OCI-M2 (cell line): ENCODE results near the gene ZBTB43.
"Not testable (repeated sequence)": the region's sequence is repeated elsewhere in the genome, so short reads cannot be mapped to it uniquely, and the experiment has no call there.

Experiments used
- DNase-seq: peaks from one replicate; lab custom pipeline; 2025; ENCODE audit not compliant: unreplicated experiment; lab: John Stamatoyannopoulos, UW

ZBTB43 gene

DNA sequence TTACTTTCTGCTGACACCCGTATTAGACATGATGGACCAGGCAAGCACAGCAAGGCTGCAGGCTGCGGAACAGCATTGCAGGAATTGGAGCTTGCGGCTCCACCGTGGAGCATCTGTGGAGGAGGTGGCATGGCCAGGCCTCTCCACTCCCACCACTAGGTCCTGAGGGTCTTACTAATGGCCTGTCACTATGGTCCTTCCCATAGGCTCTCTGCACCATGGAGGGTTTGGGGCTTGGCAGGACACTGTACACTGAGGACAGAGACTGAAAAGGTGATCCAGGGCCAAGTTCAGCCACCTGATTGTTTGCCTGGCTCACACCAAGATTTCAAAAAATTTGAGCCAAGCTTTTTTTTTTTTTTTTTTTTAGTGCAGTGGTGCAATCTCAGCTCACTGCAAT, 14.3 kb upstream of the ZBTB43 start:
- no peak for DNase-seq

DNA sequence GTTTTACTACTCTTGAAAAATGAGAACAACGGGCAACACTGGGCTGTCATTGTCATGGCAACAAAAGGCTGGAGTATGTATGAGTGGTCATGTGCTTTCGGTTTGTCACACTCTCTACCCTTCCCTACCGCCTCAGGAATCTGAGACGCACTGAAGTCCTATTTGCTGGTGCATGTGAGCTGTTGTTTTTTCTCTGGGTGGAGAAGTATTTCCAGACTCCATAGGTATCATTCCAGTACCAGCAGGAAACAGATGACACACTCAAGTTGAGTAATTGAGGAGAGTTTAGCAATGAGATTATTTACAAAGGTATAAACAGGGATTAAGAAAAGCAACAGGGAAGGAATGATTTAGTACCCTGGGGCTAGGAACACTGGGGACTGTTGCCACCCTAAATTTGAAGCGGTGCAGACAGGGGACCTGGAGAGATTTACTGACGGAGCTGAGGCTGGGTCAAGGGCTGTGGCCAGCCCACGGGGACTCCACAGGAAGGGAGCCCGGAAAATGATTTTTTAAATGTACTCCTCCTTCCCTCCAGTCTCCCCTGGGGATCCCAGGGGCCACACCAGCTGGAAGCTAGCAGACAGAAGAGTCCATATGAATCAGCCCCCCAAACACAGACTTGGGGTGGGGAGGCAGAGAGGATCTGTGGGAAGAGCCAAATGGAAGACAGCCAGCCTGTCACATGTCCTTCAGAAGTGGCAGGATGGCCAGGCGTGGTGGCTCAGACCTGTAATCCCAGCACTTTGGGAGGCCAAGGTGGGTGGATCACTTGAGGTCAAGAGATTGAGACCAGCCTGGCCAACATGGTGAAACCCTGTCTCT, 13.2 kb upstream of the ZBTB43 start:
- no peak for DNase-seq

DNA sequence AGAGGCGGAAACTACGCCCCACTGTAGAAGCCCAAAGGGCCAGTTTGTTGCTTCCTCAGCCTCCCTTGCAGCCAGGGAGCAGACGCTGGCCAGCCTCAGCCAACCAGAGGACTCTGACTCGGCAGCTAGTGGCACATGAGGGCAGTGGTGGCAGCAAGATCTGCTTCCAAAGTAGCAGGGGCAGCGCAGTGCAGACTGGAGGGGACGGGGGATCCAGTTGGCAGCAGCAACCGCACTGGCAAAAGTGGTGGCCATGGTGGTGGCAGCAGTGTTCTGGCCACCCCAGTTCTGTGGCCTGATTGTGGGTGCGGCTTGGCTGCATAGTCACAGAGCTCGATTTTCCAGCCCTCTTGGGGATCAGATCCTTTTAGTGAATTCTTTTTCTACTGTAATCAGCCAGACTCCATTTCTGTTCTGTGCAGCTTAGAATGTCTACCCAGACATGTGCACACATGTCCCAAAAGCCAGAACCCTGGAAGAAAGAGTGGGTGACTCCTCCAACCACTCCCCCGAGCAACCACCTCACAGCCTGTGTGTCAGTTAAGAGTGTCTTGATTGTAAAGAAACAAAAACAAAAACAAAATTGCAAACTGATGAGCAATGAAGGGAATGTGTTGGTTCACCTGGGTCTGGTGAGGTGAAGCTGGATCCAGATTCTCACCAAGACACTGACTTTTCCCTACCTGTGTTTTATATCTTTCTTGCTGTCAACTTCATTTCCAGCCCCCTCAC, 11.0 kb upstream of the ZBTB43 start:
- no peak for DNase-seq

DNA sequence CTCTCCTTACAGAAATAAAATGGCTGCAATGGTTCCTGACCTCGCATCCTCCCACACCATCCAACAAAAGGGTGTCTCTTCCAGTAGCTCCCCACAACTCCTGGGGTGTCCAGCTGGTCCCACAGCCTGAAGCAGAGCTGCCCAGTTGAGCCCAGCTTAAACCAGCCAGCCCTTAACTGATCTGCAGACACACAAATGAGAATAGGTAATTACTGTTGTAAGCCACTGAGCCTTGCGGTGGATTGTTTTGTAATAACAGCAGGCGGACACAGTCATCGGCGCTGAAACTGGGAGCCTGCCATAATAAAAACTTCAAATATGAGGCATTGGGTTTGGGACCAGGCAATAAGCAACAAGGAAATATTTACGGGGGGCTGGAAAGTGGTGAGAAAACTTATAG, 10.4 kb upstream of the ZBTB43 start:
- no peak for DNase-seq

DNA sequence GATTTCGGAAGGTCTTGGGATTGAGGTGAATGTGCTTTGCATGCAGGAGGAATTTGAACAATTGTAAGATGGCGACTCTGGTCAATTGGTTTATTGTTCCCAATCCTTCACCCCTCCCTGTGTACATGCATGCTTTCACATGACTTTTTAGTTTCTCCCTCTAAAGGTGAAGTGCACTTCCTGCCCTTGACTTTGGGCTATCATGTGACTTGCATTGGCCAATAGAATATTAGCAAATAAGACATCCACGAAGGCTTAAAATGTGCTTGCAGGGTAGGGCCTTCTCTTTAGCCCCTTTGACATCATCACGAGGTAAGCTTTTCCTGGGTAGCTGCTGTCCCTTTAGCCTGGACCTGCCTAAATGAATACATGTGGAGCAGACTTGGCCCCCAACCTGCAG, 8.1 kb upstream of the ZBTB43 start:
- DNase-seq, result no peak

DNA sequence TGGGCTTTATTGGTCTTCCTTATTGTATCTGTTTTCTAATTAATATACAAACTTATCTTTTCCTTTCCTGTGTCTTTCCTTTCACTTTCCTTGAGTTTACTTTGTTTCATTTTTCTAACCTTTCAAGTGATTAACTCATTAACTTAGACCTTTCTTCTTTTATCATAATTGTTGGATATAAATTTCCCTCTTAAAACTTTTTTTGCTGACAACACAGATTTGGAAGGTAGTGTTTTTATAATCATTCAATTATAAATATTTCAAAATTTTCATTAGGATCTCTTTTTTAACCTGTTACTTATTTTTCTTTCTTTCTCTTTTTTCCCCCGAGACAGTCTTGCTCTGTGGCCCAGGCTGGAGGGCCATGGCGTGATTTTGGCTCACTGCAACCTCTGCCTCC, 6.9 kb upstream of the ZBTB43 start:
- DNase-seq, result no peak

DNA sequence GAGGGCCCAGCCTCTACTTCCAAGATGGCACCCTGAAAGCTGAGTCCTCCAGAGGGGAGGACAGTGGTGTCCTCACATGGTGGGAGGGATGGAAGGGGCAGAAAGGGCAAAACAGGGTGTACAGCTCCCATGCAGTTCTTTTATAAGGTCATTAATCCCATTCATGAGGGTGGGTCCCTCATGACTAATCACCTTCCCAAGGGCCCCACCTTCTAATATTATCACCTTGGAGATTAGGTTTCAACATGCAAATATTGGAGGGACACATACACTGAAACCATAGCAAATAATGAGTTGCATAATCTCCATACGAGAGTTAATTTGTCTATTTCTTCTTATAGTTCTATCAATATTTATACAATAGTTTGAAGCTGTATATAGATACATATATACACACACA, 5.8 kb upstream of the ZBTB43 start:
- no peak for DNase-seq

DNA sequence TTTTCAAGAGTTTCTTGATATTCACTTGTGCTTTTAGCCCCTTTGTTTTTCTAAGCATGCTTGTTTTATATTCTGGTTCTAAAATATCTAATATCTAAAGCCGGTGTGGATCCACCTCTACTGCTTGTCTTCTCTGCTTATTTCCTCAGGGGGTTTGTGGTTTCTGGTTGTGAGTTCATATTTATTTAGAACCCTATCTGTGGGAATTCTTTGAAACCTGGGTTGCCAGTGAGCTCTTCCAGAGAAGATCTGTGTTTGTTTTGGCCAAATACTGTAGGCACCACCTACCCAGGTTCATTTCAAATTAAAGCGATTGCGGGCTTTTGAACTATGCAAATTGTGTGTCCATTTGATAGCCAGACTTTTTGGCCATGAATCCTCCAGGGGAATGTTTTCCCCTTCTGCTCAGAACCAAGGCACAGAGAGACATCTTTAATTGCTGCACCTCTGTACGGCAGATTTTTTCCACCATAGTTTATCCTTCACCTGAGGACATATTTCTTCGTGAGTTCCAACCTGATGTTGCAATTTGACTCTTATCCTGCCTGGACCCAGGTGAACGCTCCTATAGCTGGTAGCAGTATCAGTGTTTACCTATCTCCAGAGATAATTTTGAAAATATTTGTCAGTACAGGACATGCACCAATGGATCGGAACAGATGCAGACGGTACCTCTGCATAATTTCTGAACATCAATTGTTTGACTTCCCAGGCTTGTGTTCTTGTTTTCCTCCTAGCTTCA, 2.4 kb upstream of the ZBTB43 start:
- no peak for DNase-seq

DNA sequence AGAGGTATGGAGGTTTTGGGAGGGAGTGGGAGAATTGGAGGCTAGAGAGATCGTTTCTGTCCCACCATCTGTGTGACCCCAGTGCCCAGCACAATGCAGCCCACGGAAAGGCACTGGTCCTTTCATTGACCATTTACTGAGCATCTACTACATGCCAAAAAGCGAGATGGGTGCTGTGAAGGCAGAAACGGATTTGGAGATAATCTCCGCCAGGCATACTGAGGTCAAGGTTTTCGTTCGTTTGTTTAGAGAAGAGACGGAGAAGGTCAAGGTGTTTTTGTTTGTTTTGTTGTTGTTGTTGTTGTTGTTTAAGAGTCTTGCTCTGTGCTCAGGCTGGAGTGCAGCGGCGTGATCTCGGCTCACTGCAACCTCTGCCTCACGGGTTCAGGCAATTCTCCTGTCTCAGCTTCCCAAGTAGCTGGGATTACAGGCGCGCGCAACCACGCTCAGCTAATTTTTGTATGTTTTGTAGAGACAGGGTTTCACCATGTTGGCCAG, 593 bp upstream of the ZBTB43 start:
- no peak for DNase-seq

DNA sequence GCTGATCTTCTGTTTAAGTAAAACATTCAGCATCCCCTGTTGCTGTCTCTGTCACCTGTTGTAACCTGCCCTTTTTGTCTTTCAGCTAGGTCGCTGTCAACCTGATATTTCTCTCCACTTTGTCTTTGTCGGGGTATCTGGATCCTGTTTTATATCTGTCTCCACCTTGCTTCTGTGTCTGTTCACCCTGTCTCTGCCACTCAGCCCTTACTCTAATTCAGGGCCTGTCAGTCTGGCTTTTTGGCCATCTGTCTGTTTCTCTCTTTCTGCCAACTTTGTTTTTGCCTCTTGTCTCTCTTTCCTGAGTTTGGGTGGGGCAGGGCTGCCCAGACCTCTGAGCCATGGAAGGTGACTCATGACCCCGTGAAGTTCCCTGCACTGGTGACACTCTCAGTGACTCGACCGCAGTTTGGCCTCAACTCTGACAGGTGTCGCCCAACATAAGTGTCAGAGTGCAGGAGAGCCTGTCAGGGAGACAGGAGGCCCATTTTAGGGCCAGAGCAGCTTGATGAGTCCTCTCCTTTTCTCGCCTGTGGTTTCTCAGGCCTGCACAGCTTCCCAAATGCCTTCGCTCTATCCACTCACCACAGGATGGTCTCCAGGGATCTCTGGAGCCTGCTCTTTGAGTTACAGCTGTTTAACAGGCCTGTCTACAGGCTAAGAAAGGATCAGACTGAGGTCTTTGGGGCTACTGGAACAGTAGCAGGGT, 868 bp downstream of the ZBTB43 start:
- DNase-seq, result no peak

DNA sequence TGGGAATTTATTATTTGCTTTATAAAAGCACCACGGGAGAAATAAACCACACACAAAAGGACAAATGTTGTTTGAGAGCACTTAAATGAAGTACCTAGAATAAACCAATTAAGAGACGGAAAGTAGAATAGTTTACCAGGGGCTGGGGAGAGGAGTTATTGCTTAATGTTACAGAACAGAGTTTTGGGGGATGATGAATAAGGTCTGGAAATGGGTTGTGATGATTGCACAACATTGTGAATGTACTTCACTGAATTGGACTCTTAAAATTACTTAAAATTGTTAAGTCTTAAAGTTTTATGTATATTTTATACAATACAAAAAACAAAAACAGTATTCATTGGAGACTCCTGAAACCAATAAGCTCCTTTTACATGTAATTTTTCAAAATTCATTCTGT, 1.5 kb downstream of the ZBTB43 start:
- DNase-seq, result no peak

DNA sequence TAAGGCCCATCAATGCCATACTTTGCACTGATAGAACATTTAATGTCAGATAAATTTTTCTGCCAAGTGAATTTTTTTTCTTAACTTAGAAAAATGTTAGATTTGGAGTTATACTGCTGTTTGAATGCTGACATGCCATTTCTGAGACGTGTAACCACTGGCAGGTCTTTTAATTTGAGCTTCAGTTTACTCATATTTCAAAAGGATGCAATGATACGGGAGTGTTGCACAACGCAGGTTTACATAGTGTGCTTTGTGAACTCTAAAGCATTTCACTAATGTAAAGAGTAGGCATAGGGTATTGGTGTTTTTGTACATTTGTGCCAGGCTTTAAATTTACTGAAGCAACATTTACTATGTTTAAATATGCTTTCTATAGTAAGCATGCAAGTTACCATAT, 4.2 kb downstream of the ZBTB43 start:
- DNase-seq, result no peak

DNA sequence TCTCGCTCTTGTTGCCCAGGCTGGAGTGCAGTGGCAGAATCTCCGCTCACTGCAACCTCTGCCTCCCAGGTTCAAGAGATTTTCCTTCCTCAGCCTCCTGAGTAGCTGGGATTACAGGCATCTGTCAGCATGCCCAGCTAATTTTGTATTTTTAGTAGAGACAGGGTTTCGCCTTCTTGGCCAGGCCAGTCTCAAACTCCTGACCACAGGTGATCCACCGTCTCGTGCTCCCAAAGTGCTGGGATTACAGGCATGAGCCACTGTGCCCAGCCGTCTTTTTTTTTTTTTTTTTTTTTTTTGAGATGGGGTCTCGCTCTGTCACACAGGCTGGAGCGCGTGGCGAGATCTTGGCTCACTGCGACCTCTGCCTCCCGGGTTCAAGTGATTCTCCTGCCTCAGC, 5.4 kb downstream of the ZBTB43 start:
- DNase-seq, result not testable (repeated sequence)

DNA sequence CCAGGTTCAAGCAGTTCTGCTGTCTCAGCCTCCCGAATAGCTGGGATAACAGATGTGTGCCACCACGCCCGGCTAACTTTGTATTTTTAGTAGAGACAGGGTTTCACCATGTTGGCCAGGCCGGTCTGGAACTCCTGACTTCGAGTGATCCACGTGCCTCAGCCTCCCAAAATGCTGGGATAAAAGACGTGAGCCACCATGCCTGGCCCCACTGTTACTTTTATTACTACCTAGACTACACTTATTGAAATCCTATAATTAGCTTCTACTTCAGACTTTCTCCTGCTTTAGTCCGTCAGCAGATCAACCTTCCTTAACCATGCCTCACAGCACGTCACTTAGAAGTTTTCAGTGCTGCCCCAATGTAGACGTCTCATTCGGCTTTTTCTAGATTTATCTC, 8.2 kb downstream of the ZBTB43 start:
- no peak for DNase-seq

DNA sequence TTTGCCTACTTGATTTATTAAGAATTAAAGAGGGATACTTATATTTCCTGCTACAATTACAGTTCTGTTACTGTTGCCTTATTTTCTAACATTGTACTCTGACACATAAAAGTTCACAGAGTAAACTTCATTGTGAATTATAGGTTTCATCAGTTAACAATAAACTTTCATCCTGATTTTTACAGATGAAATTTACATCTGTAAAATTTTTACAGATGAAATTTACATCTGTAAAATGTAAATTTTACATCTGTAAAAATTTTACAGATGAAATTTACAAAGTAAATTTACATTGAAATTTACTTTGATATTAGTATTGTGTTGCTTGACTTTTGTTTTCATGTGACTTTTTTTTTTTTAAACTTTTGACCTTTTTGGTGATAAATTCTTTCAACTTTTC, 9.3 kb downstream of the ZBTB43 start:
- DNase-seq, result no peak

DNA sequence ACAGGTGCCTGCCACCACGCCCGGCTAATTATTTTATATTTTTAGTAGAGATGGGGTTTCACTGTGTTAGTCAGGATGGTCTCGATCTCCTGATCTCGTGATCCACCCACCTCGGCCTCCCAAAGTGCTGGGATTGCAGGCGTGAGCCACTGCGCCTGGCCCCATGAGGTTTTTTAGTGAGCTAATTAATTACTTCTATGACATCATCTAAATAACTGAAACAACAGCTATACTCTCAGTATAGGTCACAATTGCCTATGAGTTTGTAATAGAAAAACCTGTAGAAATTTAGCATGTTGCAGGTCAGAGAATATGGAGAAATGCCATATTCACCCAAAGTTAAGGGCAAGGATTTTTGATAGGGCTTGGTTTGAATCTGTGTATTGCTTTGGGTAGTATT, 12.8 kb downstream of the ZBTB43 start:
- not testable (repeated sequence) for DNase-seq

DNA sequence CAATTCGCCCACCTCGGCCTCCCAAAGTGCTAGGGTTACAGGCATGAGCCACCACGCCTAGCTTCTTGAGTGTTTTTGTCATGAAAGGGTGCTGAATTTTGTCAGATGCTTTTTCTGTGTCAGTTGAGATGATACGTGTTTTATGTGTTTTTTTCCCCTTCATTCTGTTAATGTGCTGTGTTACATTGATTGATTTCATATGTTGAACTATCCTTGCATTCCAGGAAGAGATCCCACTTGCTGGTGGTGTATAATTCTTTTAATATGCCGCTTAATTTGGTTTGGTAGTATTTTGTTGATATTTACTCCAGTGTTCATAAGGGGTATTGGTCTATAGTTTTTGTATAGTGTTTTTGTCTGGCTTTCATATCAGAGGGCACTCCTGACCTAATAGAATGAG, 13.6 kb downstream of the ZBTB43 start:
- no peak for DNase-seq

DNA sequence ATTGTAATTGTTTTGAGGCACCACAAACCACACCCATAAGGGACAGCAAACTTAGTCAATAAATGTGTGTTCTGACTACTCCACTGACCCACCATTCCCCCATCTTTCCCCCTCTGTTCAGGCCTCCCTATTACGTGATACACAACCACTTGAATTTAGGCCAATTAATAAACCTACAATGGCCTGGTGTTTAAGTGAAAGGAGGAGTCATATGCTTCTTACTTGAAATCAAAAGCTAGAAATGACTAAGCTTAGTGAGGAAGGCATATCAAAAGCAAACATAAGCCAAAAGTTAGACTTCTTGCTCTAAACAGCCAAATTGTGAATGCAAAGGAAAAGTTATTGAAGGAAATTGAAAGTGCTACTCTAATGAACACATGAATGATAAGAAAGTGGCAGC, 14.6 kb downstream of the ZBTB43 start:
- no peak for DNase-seq

DNA sequence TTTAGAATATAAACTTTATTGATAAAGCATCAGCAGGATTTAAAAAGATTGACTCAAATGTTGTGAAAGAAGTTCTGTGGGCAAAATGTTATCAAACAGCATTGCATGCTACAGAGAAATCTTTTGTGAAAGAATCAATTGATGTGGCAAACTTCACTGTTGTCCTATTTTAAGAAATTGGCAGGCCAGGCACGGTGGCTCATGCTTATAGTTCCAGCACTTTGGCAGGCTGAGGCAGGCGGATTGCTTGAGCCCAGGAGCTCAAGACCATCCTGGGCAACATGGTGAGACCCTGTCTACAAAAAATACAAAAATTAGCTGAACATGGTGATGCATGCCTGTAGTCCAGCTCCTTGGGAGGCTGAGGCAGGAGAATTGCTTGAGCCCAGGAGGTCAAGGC, 17.4 kb downstream of the ZBTB43 start:
- no peak for DNase-seq

DNA sequence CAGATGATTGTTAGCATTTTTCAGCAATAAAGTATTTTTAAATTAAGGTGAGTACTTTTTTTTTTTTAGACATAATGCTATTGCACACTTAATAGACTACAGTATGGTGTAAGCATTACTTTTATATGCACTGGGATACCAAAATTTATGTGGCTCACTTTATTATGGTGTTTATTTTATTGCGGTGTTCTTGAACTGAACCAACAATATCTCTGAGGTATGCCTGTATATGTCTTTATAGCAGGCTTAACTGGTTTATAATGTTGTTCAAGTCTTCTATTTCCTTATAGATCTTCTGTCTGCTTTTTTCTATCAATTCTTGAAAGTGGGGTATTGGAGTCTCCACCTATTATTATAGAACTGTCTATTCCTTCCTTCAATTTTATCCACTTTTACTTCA, 18.0 kb downstream of the ZBTB43 start:
- DNase-seq, result no peak

DNA sequence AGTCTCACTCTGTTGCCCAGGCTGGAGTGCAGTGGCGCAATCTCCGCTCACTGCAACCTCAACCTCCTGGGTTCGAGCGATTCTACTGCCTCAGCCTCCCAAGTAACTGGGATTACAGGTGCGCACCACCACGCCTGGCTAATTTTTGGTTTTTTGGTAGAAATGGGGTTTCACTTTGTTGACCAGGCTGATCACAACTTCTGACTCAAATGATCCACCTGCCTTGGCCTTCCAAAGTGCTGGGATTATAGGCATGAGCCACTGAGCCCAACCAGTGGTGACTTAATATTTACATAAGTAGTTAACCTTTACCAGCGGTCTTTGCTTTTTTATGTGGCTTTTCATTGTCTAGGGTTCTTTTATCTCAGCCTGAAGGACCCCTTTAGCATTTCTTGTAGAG, 19.2 kb downstream of the ZBTB43 start:
- DNase-seq, result not testable (repeated sequence)
